Coronary artery (tissue), 2 donors: ENCODE data around the gene MUS81.

Source experiments
- DNase-seq: peaks from one replicate; pipeline ENCODE4 v3.0.0-alpha.2; 2017; ENCODE audit warnings: low spot score
- H3K27ac ChIP-seq, 2 donors: fragments of 200-600 bp; sonication (generic); one replicate each; pipeline ENCODE4 v1.5.1; 2016 to 2019
- H3K4me3 ChIP-seq: fragments of 200-600 bp; sonication (generic); 2 replicates; pipeline ENCODE4 v1.5.1; 2016; ENCODE audit warnings: mild to moderate bottlenecking, moderate library complexity
- TF ChIP-seq, protein P1 (sequence below): fragments of 200-600 bp; sonication (generic); IDR thresholded peaks from one replicate; pipeline ENCODE4 v1.5.1; 2019; ENCODE audit warnings: antibody characterized with exemption

The MUS81 gene

GRCh38 chr11:65915821-65916251 is 55.6 kb downstream of the MUS81 start:
- TF ChIP-seq, protein P1, sequence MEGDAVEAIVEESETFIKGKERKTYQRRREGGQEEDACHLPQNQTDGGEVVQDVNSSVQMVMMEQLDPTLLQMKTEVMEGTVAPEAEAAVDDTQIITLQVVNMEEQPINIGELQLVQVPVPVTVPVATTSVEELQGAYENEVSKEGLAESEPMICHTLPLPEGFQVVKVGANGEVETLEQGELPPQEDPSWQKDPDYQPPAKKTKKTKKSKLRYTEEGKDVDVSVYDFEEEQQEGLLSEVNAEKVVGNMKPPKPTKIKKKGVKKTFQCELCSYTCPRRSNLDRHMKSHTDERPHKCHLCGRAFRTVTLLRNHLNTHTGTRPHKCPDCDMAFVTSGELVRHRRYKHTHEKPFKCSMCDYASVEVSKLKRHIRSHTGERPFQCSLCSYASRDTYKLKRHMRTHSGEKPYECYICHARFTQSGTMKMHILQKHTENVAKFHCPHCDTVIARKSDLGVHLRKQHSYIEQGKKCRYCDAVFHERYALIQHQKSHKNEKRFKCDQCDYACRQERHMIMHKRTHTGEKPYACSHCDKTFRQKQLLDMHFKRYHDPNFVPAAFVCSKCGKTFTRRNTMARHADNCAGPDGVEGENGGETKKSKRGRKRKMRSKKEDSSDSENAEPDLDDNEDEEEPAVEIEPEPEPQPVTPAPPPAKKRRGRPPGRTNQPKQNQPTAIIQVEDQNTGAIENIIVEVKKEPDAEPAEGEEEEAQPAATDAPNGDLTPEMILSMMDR, result no peak
- H3K4me3 ChIP-seq, result peak overlapping the region; percentile 82
- H3K27ac ChIP-seq, result peak overlapping the region; percentile 96 to 98
- peak; percentile 96 for DNase-seq
